Neural progenitor cell (in vitro differentiated cells): ENCODE data around the gene PSMD14.

ENCODE experiments used
- EZH2 ChIP-seq: fragments of 200-600 bp; sonication (generic); IDR thresholded peaks from 2 replicates; pipeline ENCODE4 v1.6.1; 2017; ENCODE audit warnings: antibody characterized with exemption, mild to moderate bottlenecking, moderate library complexity
- EZH2phosphoT487 ChIP-seq: fragments of 200-600 bp; sonication (generic); IDR thresholded peaks from 2 replicates; pipeline ENCODE4 v1.6.1; 2017; ENCODE audit warnings: antibody characterized with exemption
- TF ChIP-seq, protein P1 (sequence below): fragments of 200-600 bp; sonication (generic); IDR thresholded peaks from 2 replicates; pipeline ENCODE4 v1.5.1; 2017; ENCODE audit warnings: antibody characterized with exemption, mild to moderate bottlenecking

DNA sequence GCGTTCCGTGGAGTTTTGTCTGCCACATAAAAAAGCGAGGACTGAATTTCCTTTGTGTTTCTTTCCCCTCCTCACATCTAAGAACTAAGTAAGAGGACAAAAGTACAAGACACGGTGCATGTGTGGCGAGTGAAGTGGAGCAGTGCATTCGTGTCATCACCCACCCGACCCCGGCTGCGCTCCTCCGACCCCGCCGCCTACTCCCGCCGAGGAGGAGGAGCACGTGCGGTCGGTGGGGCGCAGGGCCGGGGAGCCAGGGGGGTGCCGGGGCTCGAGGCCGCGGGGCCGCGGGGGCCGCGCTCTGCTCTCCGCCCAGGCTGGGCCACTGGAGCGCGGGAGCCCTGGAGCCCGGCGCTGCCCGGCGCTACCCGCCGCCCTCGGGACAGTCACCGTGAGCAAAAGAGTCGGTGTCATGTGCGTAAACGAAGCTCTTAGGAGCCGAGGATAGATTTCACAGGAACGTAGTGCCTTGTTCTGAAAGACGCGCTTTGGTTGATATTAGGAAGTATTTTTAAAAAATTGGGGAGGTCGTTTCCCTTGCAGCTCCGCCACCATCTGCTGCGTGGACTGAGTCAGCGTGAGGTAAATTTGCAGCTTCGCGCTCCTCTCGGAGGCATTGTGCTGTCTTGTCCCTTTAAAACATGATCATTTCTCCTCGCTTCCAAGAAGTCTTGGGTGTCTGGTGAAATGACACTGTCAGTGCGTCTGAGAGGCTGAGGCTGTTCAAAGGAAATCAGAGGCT lies 118.9 kb downstream of the PSMD14 start:
- TF ChIP-seq, protein P1, sequence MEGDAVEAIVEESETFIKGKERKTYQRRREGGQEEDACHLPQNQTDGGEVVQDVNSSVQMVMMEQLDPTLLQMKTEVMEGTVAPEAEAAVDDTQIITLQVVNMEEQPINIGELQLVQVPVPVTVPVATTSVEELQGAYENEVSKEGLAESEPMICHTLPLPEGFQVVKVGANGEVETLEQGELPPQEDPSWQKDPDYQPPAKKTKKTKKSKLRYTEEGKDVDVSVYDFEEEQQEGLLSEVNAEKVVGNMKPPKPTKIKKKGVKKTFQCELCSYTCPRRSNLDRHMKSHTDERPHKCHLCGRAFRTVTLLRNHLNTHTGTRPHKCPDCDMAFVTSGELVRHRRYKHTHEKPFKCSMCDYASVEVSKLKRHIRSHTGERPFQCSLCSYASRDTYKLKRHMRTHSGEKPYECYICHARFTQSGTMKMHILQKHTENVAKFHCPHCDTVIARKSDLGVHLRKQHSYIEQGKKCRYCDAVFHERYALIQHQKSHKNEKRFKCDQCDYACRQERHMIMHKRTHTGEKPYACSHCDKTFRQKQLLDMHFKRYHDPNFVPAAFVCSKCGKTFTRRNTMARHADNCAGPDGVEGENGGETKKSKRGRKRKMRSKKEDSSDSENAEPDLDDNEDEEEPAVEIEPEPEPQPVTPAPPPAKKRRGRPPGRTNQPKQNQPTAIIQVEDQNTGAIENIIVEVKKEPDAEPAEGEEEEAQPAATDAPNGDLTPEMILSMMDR = no peak
- TF ChIP-seq EZH2 (peak; percentile 93), EZH2phosphoT487 (no peak)
